Tongue (tissue), 2 donors: ENCODE data around the gene CORO2B. TPM values are rescaled to one million over a fixed set of nuclear protein-coding genes. Genes with fewer than 3 reads are reported as not detected.
A peak's percentile ranks its signal among the peaks of the same experiment; 100 is the strongest.

Source experiments
- DNase-seq: peaks from one replicate; pipeline ENCODE4 v3.0.0-alpha.2; 2015
- total RNA-seq: library from RNA; depleted of rRNA; stranded (reverse); fragments of >200 nt; gene quantifications from one replicate; pipeline ENCODE4 v1.2.3, GENCODE V29; 2014

CORO2B gene
- total RNA-seq, 1 donor from 2014 or later = 2.3 TPM

GRCh38 chr15:68775671-68776476, 197.1 kb downstream of the CORO2B start:
- peak; percentile 84 for DNase-seq

- DNase-seq = no peak
Observed at GRCh38 chr15:68776477-68777270, 197.9 kb downstream of the CORO2B start.

Other genes with a start within 250 kb of the CORO2B start
- gene ITGA11, start 146.8 kb upstream of the CORO2B start, total RNA-seq = 6.3 TPM
- gene ANP32A, start 241.9 kb downstream of the CORO2B start, total RNA-seq = 105 TPM